Measurements from ENCODE around the gene EIF4A3. TPM values are rescaled to one million over a fixed set of nuclear protein-coding genes. Genes with fewer than 3 reads are reported as not detected.

Gene EIF4A3
- total RNA-seq, 1 experiment from 2014 or later, result 124 TPM

GRCh38 chr17:80191865-80192661, 45.1 kb upstream of the EIF4A3 start:
- no peak overlapping the region for H3K4me3 Mint-ChIP-seq (ENCODE audit: low read depth, unreplicated experiment)
- peaks cover 7% of the 10 kb centered on the region for H3K4me1 Mint-ChIP-seq (ENCODE audit: low read depth, unreplicated experiment)
- H3K27ac Mint-ChIP-seq (ENCODE audit: unreplicated experiment), result no peak overlapping the region
- no peaks in the 10 kb centered on the region for H3K36me3 Mint-ChIP-seq (ENCODE audit: insufficient read depth, unreplicated experiment)
- no peaks in the 10 kb centered on the region for H3K9me3 Mint-ChIP-seq (ENCODE audit: low read depth, unreplicated experiment)
- no peaks in the 10 kb centered on the region for H3K27me3 Mint-ChIP-seq (ENCODE audit: unreplicated experiment)
- no TSS peak for BruUV-seq (replicated peaks)
- TF ChIP-seq, protein P1, sequence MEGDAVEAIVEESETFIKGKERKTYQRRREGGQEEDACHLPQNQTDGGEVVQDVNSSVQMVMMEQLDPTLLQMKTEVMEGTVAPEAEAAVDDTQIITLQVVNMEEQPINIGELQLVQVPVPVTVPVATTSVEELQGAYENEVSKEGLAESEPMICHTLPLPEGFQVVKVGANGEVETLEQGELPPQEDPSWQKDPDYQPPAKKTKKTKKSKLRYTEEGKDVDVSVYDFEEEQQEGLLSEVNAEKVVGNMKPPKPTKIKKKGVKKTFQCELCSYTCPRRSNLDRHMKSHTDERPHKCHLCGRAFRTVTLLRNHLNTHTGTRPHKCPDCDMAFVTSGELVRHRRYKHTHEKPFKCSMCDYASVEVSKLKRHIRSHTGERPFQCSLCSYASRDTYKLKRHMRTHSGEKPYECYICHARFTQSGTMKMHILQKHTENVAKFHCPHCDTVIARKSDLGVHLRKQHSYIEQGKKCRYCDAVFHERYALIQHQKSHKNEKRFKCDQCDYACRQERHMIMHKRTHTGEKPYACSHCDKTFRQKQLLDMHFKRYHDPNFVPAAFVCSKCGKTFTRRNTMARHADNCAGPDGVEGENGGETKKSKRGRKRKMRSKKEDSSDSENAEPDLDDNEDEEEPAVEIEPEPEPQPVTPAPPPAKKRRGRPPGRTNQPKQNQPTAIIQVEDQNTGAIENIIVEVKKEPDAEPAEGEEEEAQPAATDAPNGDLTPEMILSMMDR (IDR thresholded peaks at IDR 0.05; ENCODE audit: unreplicated experiment), result no peak
- no peak for DNase-seq
- CTCF ChIA-PET, result no interaction called here
- intact Hi-C loops (cut with micrococcal nuclease; ENCODE audit: unreplicated experiment), result no loop called here

GRCh38 chr17:80191192-80191591, 44.3 kb upstream of the EIF4A3 start:
- H3K4me3 Mint-ChIP-seq (ENCODE audit: low read depth, unreplicated experiment), result no peak overlapping the region
- DNase-seq, result no peak
- H3K9me3 Mint-ChIP-seq (ENCODE audit: low read depth, unreplicated experiment), result no peaks in the 10 kb centered on the region
- CTCF ChIA-PET, result no interaction called here
- TF ChIP-seq, protein P1 (IDR thresholded peaks at IDR 0.05; ENCODE audit: unreplicated experiment), result no peak
- BruUV-seq (replicated peaks), result no TSS peak
- intact Hi-C loops (cut with micrococcal nuclease; ENCODE audit: unreplicated experiment), result no loop called here
- no peaks in the 10 kb centered on the region for H3K36me3 Mint-ChIP-seq (ENCODE audit: insufficient read depth, unreplicated experiment)
- H3K4me1 Mint-ChIP-seq (ENCODE audit: low read depth, unreplicated experiment), result peaks cover 11% of the 10 kb centered on the region
- no peaks in the 10 kb centered on the region for H3K27me3 Mint-ChIP-seq (ENCODE audit: unreplicated experiment)
- no peak overlapping the region for H3K27ac Mint-ChIP-seq (ENCODE audit: unreplicated experiment)

DNA sequence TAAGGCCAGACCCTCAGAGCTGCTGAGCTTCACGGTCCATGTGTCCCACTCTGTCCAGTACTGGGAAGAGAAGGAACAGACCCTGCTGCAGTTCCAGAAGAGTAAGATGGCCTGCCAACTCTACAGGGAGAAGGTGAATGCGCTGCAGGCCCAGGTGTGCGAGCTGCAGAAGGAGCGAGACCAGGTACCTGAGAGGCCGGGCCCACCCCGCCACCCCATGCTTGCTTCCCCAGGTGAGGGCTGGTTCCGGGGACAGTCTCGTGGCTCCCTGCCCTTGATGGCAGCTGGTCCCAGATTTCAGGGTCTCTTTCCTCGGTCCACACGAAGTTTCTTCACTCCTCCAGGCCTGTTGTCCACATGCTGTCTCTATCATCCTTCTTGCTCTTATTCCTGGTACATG, 43.8 kb upstream of the EIF4A3 start:
- no peak for DNase-seq
- no peak overlapping the region for H3K4me3 Mint-ChIP-seq (ENCODE audit: low read depth, unreplicated experiment)
- H3K4me1 Mint-ChIP-seq (ENCODE audit: low read depth, unreplicated experiment), result peaks cover 11% of the 10 kb centered on the region
- no peak overlapping the region for H3K27ac Mint-ChIP-seq (ENCODE audit: unreplicated experiment)
- H3K27me3 Mint-ChIP-seq (ENCODE audit: unreplicated experiment), result no peaks in the 10 kb centered on the region
- CTCF ChIA-PET, result no interaction called here
- no peaks in the 10 kb centered on the region for H3K9me3 Mint-ChIP-seq (ENCODE audit: low read depth, unreplicated experiment)
- TF ChIP-seq, protein P1 (IDR thresholded peaks at IDR 0.05; ENCODE audit: unreplicated experiment), result no peak
- intact Hi-C loops (cut with micrococcal nuclease; ENCODE audit: unreplicated experiment), result no loop called here
- BruUV-seq (replicated peaks), result no TSS peak
- no peaks in the 10 kb centered on the region for H3K36me3 Mint-ChIP-seq (ENCODE audit: insufficient read depth, unreplicated experiment)

DNA sequence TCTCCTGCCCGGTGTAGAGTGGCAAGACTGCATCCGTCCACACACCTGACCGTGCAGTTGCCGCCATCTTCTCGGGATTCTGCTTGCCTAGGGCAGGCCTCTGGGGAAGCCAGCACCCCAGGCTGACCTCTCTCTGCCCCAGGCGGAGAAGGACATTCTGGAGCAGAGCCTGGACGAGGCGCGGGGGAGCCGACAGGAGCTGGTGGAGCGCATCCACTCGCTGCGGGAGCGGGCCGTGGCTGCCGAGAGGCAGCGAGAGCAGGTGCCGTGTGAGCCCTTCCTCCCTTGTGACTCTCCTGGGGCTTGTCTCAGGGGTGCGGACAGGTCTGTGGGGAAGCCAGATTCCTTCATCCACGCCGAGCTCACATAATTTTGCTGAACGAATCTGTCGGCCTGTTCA, 42.7 kb upstream of the EIF4A3 start:
- no peaks in the 10 kb centered on the region for H3K9me3 Mint-ChIP-seq (ENCODE audit: low read depth, unreplicated experiment)
- intact Hi-C loops (cut with micrococcal nuclease; ENCODE audit: unreplicated experiment), result no loop called here
- no peaks in the 10 kb centered on the region for H3K36me3 Mint-ChIP-seq (ENCODE audit: insufficient read depth, unreplicated experiment)
- no peaks in the 10 kb centered on the region for H3K27me3 Mint-ChIP-seq (ENCODE audit: unreplicated experiment)
- TF ChIP-seq, protein P1 (IDR thresholded peaks at IDR 0.05; ENCODE audit: unreplicated experiment), result no peak
- no peak overlapping the region for H3K4me3 Mint-ChIP-seq (ENCODE audit: low read depth, unreplicated experiment)
- H3K4me1 Mint-ChIP-seq (ENCODE audit: low read depth, unreplicated experiment), result peaks cover 11% of the 10 kb centered on the region
- BruUV-seq (replicated peaks), result no TSS peak
- CTCF ChIA-PET, result no interaction called here
- no peak overlapping the region for H3K27ac Mint-ChIP-seq (ENCODE audit: unreplicated experiment)
- DNase-seq, result no peak
